Liver (tissue), 9 donors: ENCODE data around the gene DNAJC27. TPM values are rescaled to one million over a fixed set of nuclear protein-coding genes. Genes with fewer than 3 reads are reported as not detected.

Experiments
- DNase-seq: peaks from one replicate; pipeline ENCODE4 v3.0.0-alpha.2; 2017; ENCODE audit warnings: low spot score
- H3K27ac ChIP-seq, 2 donors: one replicate each; pipeline ENCODE4 v1.7.0; 2013; ENCODE audit warnings: inconsistent platforms in 2 of 2, low read length in 2 of 2, control low read depth in 1 of 2, low read depth in 1 of 2, mild to moderate bottlenecking in 1 of 2
- H3K27me3 ChIP-seq, 4 donors: one replicate each; pipeline versions ENCODE4 v1.6.1 to v1.7.0; 2013; ENCODE audit warnings: low read length in 3 of 4, inconsistent platforms in 1 of 4, mild to moderate bottlenecking in 1 of 4, moderate library complexity in 1 of 4; ENCODE audit not compliant: control insufficient read depth in 4 of 4, insufficient read depth in 4 of 4
- H3K36me3 ChIP-seq, 4 donors: one replicate each; pipeline versions ENCODE4 v1.6.1 to v1.7.0; 2013; ENCODE audit warnings: low read length in 3 of 4, mild to moderate bottlenecking in 3 of 4, low read depth in 1 of 4, moderate library complexity in 1 of 4; ENCODE audit not compliant: control insufficient read depth in 4 of 4, insufficient read depth in 3 of 4
- H3K4me1 ChIP-seq, 4 donors: one replicate each; pipeline versions ENCODE4 v1.6.1 to v1.7.0; 2013; ENCODE audit warnings: low read length in 3 of 4, mild to moderate bottlenecking in 3 of 4, moderate library complexity in 1 of 4; ENCODE audit not compliant: control insufficient read depth in 4 of 4, insufficient read depth in 4 of 4
- H3K4me3 ChIP-seq, 3 donors: one replicate each; pipeline versions ENCODE4 v1.6.1 to v1.7.0; 2013; ENCODE audit warnings: low read length in 3 of 3, control low read depth in 1 of 3, low read depth in 1 of 3, mild to moderate bottlenecking in 1 of 3
- H3K9ac ChIP-seq, 2 donors: one replicate each; pipeline ENCODE4 v1.7.0; 2013; ENCODE audit warnings: low read length in 2 of 2, mild to moderate bottlenecking in 2 of 2, moderate library complexity in 2 of 2, control low read depth in 1 of 2, low read depth in 1 of 2
- H3K9me3 ChIP-seq, 4 donors: one replicate each; pipeline versions ENCODE4 v1.6.1 to v1.7.0; 2013; ENCODE audit warnings: low read length in 3 of 4; ENCODE audit not compliant: control insufficient read depth in 4 of 4
- CTCF ChIP-seq: fragments of 150-350 bp; IDR thresholded peaks from 2 replicates; pipeline ENCODE4 v1.5.1; 2017; ENCODE audit warnings: improper control_type of control experiment, low read depth, low read length; ENCODE audit not compliant: missing input control
- EGR1 ChIP-seq, 2 donors: IDR thresholded peaks; 2 replicates each; pipeline ENCODE4 v1.6.1; 2016 to 2018; ENCODE audit warnings: antibody characterized with exemption in 2 of 2, low read depth in 2 of 2
- FOXA2 ChIP-seq: IDR thresholded peaks from 2 replicates; pipeline ENCODE4 v1.6.1; 2016; ENCODE audit warnings: antibody characterized with exemption
- GABPA ChIP-seq, 2 donors: IDR thresholded peaks in 1 of 2; conservative IDR thresholded peaks in 1 of 2; 2 replicates each; pipeline ENCODE4 v1.6.1; 2016; ENCODE audit warnings: antibody characterized with exemption in 2 of 2, mild to moderate bottlenecking in 1 of 2, moderate library complexity in 1 of 2
- HNF4A ChIP-seq, 2 donors: conservative IDR thresholded peaks; 2 replicates each; pipeline ENCODE4 v1.6.1; 2016; ENCODE audit warnings: antibody characterized with exemption in 2 of 2, mild to moderate bottlenecking in 2 of 2
- HNF4G ChIP-seq: IDR thresholded peaks from 2 replicates; pipeline ENCODE4 v1.6.1; 2016; ENCODE audit warnings: antibody characterized with exemption
- JUND ChIP-seq, 2 donors: IDR thresholded peaks; 2 replicates each; pipeline ENCODE4 v1.6.1; 2016; ENCODE audit warnings: antibody characterized with exemption in 2 of 2
- NR2F2 ChIP-seq: IDR thresholded peaks from 2 replicates; pipeline ENCODE4 v1.6.1; 2016; ENCODE audit warnings: antibody characterized with exemption
- RXRA ChIP-seq, 2 donors: IDR thresholded peaks; 2 replicates each; pipeline ENCODE4 v1.6.1; 2017 to 2018; ENCODE audit warnings: antibody characterized with exemption in 2 of 2, mild to moderate bottlenecking in 1 of 2
- SP1 ChIP-seq: IDR thresholded peaks from 2 replicates; pipeline ENCODE4 v1.6.1; 2018; ENCODE audit warnings: antibody characterized with exemption, mild to moderate bottlenecking
- TAF1 ChIP-seq: conservative IDR thresholded peaks from 2 replicates; pipeline ENCODE4 v1.6.1; 2016; ENCODE audit warnings: antibody characterized with exemption, mild to moderate bottlenecking
- YY1 ChIP-seq: IDR thresholded peaks from 2 replicates; pipeline ENCODE4 v1.6.1; 2016; ENCODE audit warnings: antibody characterized with exemption, mild to moderate bottlenecking
- ZBTB33 ChIP-seq: IDR thresholded peaks from 2 replicates; pipeline ENCODE4 v1.6.1; 2016; ENCODE audit warnings: antibody characterized with exemption
- WGBS: extraction: QIAGEN DNeasy Blood & Tissue Kit; methylation state at CpG from one replicate; pipeline ENCODE4 v1.1.7; 2013; 5-methylcytosine and 5-hydroxymethylcytosine counted together
- polyA plus RNA-seq, 2 donors: library from polyadenylated mRNA; stranded (reverse) in 1 of 2; unstranded in 1 of 2; fragments of 200-250 nt in 1 of 2; fragments of >200 nt in 1 of 2; fragmentation: Nextera tagmentation in 1 of 2; extraction: Ambion mirVana in 1 of 2; gene quantifications; one replicate each; pipeline versions ENCODE4 v1.2.1 to v1.2.3, GENCODE V29; 2013 to 2015
- total RNA-seq, 2 donors: library from RNA; depleted of rRNA; stranded (reverse); fragments of >200 nt; gene quantifications; one replicate each; pipeline ENCODE4 v1.2.3, GENCODE V29; 2014
- TF ChIP-seq, protein P1 (sequence below): IDR thresholded peaks from 2 replicates; pipeline ENCODE4 v1.6.1; 2016; ENCODE audit warnings: antibody characterized with exemption, mild to moderate bottlenecking
- TF ChIP-seq, protein P2 (sequence below): IDR thresholded peaks from 2 replicates; pipeline ENCODE4 v1.6.1; 2016; ENCODE audit warnings: antibody characterized with exemption
- donor health status: healthy.
- donor health status: healthy.
- donor health status: healthy.
- donor health status: healthy.
- donor health status: healthy.

Gene DNAJC27
- total and polyA plus RNA-seq, 4 donors = 0.95 to 5.1 (median 3.1) TPM

- no peaks in the 10 kb centered on the region for H3K9me3 ChIP-seq
- TF ChIP-seq HNF4A (conservative IDR thresholded peaks at IDR 0.05) = no peak
- TF ChIP-seq FOXA2 = no peak
- TF ChIP-seq, protein P1, sequence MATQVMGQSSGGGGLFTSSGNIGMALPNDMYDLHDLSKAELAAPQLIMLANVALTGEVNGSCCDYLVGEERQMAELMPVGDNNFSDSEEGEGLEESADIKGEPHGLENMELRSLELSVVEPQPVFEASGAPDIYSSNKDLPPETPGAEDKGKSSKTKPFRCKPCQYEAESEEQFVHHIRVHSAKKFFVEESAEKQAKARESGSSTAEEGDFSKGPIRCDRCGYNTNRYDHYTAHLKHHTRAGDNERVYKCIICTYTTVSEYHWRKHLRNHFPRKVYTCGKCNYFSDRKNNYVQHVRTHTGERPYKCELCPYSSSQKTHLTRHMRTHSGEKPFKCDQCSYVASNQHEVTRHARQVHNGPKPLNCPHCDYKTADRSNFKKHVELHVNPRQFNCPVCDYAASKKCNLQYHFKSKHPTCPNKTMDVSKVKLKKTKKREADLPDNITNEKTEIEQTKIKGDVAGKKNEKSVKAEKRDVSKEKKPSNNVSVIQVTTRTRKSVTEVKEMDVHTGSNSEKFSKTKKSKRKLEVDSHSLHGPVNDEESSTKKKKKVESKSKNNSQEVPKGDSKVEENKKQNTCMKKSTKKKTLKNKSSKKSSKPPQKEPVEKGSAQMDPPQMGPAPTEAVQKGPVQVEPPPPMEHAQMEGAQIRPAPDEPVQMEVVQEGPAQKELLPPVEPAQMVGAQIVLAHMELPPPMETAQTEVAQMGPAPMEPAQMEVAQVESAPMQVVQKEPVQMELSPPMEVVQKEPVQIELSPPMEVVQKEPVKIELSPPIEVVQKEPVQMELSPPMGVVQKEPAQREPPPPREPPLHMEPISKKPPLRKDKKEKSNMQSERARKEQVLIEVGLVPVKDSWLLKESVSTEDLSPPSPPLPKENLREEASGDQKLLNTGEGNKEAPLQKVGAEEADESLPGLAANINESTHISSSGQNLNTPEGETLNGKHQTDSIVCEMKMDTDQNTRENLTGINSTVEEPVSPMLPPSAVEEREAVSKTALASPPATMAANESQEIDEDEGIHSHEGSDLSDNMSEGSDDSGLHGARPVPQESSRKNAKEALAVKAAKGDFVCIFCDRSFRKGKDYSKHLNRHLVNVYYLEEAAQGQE = no peak
- TF ChIP-seq ZBTB33 = no peak
- TF ChIP-seq, protein P2, sequence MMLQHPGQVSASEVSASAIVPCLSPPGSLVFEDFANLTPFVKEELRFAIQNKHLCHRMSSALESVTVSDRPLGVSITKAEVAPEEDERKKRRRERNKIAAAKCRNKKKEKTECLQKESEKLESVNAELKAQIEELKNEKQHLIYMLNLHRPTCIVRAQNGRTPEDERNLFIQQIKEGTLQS = no peak
- no peak for TF ChIP-seq EGR1 (IDR thresholded peaks at IDR 0.05; ENCODE audit: low read depth in 2 of 2)
- TF ChIP-seq JUND (IDR thresholded peaks at IDR 0.05) = no peak
- no peak for TF ChIP-seq GABPA (IDR thresholded peaks at IDR 0.05 in 1 of 2, conservative IDR thresholded peaks at IDR 0.05 in 1 of 2)
- no peak for TF ChIP-seq TAF1
- no peak for TF ChIP-seq NR2F2
- TF ChIP-seq YY1 = no peak
- TF ChIP-seq RXRA (IDR thresholded peaks at IDR 0.05) = no peak
- no peak for TF ChIP-seq SP1
- no peak for TF ChIP-seq CTCF
- no peak for TF ChIP-seq HNF4G
- 87% methylated on average over 42 of the region's 42 CpGs for WGBS
- peaks cover 0 to 13% (median 7%) of the 10 kb centered on the region in 4 donors for H3K4me1 ChIP-seq
- no peak overlapping the region for H3K9ac ChIP-seq
- H3K27me3 ChIP-seq = peaks cover 0 to 3% (median 0%) of the 10 kb centered on the region in 4 donors
- no peak overlapping the region for H3K27ac ChIP-seq
- H3K4me3 ChIP-seq = no peak overlapping the region
- no peaks in the 10 kb centered on the region for H3K36me3 ChIP-seq
- no peak for DNase-seq
Measured at GRCh38 chr2:24918326-24919036, 53.3 kb downstream of the DNAJC27 start.
